Astrocyte (in vitro differentiated cells and primary cell): Measurements from ENCODE around the gene KSR2. TPM values are rescaled to one million over a fixed set of nuclear protein-coding genes. Genes with fewer than 3 reads are reported as not detected.

Experiments
- DNase-seq: peaks from one replicate; pipeline ENCODE4 v3.0.0-alpha.2; 2010; ENCODE audit warnings: low read depth
- FAIRE-seq: peaks from 2 replicates; lab custom pipeline; 2011; peaks lifted over from hg19 to GRCh38; lab: Jason Lieb, UNC
- H2AFZ ChIP-seq: 2 replicates; pipeline ENCODE4 v1.6.0; 2012; ENCODE audit warnings: low read depth, low read length, inconsistent platforms
- H3K27ac ChIP-seq: 2 replicates; pipeline ENCODE4 v1.5.1; 2011; ENCODE audit warnings: low read depth, low read length, inconsistent platforms
- H3K27me3 ChIP-seq: 2 replicates; pipeline ENCODE4 v1.6.0; 2011; ENCODE audit warnings: low read length, inconsistent platforms; ENCODE audit not compliant: insufficient read depth
- H3K36me3 ChIP-seq: 2 replicates; pipeline ENCODE4 v1.5.1; 2011; ENCODE audit warnings: low read length, inconsistent platforms; ENCODE audit not compliant: insufficient read depth
- H3K4me1 ChIP-seq: 2 replicates; pipeline ENCODE4 v1.5.1; 2011; ENCODE audit warnings: low read length, inconsistent platforms; ENCODE audit not compliant: insufficient read depth
- H3K4me2 ChIP-seq: 2 replicates; pipeline ENCODE4 v1.6.0; 2012; ENCODE audit warnings: low read length, inconsistent platforms
- H3K4me3 ChIP-seq: 2 replicates; pipeline ENCODE4 v1.5.1; 2011; ENCODE audit warnings: low read depth, mild to moderate bottlenecking, low read length, inconsistent platforms; ENCODE audit not compliant: insufficient read depth
- H3K79me2 ChIP-seq: 2 replicates; pipeline ENCODE4 v1.6.0; 2012; ENCODE audit warnings: mild to moderate bottlenecking, low read length, inconsistent platforms; ENCODE audit not compliant: insufficient read depth
- H3K9ac ChIP-seq: 2 replicates; pipeline ENCODE4 v1.6.0; 2012; ENCODE audit warnings: mild to moderate bottlenecking, low read length, inconsistent platforms
- H3K9me3 ChIP-seq: 2 replicates; pipeline ENCODE4 v1.5.1; 2012; ENCODE audit warnings: low read depth, mild to moderate bottlenecking, low read length, inconsistent platforms; ENCODE audit not compliant: insufficient read depth
- H4K20me1 ChIP-seq: 2 replicates; pipeline ENCODE4 v1.6.0; 2012; ENCODE audit warnings: low read length, inconsistent platforms; ENCODE audit not compliant: insufficient read depth
- H3K27ac Mint-ChIP-seq: one replicate; pipeline ENCODE4 v1.8.0; 2021; ENCODE audit warnings: mild to moderate bottlenecking, mixed read lengths; ENCODE audit not compliant: unreplicated experiment
- H3K27me3 Mint-ChIP-seq: one replicate; pipeline ENCODE4 v1.8.0; 2021; ENCODE audit warnings: low read depth, mixed read lengths; ENCODE audit not compliant: unreplicated experiment
- H3K36me3 Mint-ChIP-seq: one replicate; pipeline ENCODE4 v1.8.0; 2021; ENCODE audit warnings: low read depth, mixed read lengths; ENCODE audit not compliant: unreplicated experiment
- H3K4me1 Mint-ChIP-seq: one replicate; pipeline ENCODE4 v1.8.0; 2021; ENCODE audit warnings: low read depth, mixed read lengths; ENCODE audit not compliant: unreplicated experiment
- H3K4me3 Mint-ChIP-seq: one replicate; pipeline ENCODE4 v1.8.0; 2021; ENCODE audit warnings: mild to moderate bottlenecking, moderate library complexity, mixed read lengths; ENCODE audit not compliant: unreplicated experiment
- H3K9me3 Mint-ChIP-seq: one replicate; pipeline ENCODE4 v1.8.0; 2021; ENCODE audit warnings: mild to moderate bottlenecking, mixed read lengths; ENCODE audit not compliant: unreplicated experiment
- EZH2 ChIP-seq: IDR thresholded peaks from 2 replicates; pipeline ENCODE4 v1.6.1; 2012; ENCODE audit warnings: mild to moderate bottlenecking, low read length, inconsistent platforms; ENCODE audit not compliant: insufficient read depth
- total RNA-seq: library from RNA; stranded (reverse); gene quantifications from 2 replicates; pipeline ENCODE4 v1.2.1, GENCODE V29; 2021
- TF ChIP-seq, protein P1 (sequence below): IDR thresholded peaks from 2 replicates; pipeline ENCODE4 v1.5.1; 2011; ENCODE audit warnings: low read depth, mild to moderate bottlenecking, inconsistent platforms, low read length, moderate library complexity; ENCODE audit not compliant: insufficient read depth

The KSR2 gene
- total RNA-seq, 1 donor from 2014 or later = 0.98 TPM

DNA sequence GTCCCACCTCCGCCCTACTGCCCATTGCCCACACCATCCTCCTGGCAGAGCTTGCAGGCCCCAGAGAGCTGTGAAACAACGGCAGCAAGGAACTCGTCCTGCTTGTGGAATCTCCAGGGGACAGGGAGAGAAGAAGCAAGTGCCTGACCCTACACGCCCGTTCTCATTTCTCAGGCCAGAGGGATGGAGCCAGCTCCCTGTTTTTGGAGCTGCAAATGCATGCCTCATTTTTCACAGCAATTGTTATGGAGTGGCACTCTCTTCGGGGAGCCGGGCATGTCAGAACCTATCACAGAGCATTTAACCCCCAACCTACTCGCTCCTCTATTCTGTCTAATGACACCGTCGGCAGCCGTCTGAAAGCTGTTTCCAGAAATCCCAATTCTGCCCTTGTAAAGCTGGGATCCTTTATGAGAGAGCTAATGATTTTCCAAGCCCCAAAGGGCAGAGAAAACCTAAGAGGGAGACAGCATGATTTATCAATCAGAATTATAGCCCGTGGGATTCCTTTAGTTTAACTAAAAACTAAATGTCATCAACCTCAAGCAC lies 385.0 kb downstream of the KSR2 start:
- DNase-seq = no peak
- Histone ChIP-seq H3K4me3 (no peak overlapping the region), H3K4me1 (no peaks in the 10 kb centered on the region), H3K4me2 (no peak overlapping the region), H3K9me3 (no peaks in the 10 kb centered on the region), H3K27ac (no peak overlapping the region), H3K79me2 (no peaks in the 10 kb centered on the region), H3K27me3 (peaks cover 3% of the 10 kb centered on the region), H4K20me1 (no peaks in the 10 kb centered on the region), H3K36me3 (no peaks in the 10 kb centered on the region), H3K9ac (no peak overlapping the region), H2AFZ (no peak overlapping the region)
- no peak for TF ChIP-seq EZH2
- TF ChIP-seq, protein P1, sequence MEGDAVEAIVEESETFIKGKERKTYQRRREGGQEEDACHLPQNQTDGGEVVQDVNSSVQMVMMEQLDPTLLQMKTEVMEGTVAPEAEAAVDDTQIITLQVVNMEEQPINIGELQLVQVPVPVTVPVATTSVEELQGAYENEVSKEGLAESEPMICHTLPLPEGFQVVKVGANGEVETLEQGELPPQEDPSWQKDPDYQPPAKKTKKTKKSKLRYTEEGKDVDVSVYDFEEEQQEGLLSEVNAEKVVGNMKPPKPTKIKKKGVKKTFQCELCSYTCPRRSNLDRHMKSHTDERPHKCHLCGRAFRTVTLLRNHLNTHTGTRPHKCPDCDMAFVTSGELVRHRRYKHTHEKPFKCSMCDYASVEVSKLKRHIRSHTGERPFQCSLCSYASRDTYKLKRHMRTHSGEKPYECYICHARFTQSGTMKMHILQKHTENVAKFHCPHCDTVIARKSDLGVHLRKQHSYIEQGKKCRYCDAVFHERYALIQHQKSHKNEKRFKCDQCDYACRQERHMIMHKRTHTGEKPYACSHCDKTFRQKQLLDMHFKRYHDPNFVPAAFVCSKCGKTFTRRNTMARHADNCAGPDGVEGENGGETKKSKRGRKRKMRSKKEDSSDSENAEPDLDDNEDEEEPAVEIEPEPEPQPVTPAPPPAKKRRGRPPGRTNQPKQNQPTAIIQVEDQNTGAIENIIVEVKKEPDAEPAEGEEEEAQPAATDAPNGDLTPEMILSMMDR = no peak
- Mint-ChIP-seq H3K27me3 (peaks cover 28% of the 10 kb centered on the region), H3K27ac (no peak overlapping the region), H3K36me3 (no peaks in the 10 kb centered on the region), H3K4me1 (peaks cover 4% of the 10 kb centered on the region), H3K9me3 (peaks cover under 1% of the 10 kb centered on the region), H3K4me3 (no peak overlapping the region)
- no peak for FAIRE-seq

DNA sequence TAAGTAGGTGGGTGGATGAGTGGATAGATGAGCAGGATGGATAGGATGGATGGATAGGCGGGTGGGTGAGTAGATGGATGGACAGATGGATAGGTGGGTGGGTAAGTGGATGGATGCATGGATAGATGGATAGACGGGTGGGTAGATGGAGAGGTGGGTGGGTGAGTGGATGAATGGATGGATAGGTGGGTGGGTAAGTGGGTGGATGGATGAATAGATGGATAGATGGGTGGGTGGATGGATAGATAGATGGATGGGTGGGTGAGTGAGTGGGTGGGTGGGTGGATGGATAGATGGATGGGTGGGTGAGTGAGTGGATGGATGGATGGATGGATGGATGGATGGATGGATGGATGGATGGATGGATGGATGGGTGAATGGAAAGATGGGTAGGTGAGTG lies 385.7 kb downstream of the KSR2 start:
- Mint-ChIP-seq H3K27ac (no peak overlapping the region), H3K9me3 (peaks cover 3% of the 10 kb centered on the region), H3K27me3 (peaks cover 30% of the 10 kb centered on the region), H3K36me3 (no peaks in the 10 kb centered on the region), H3K4me3 (no peak overlapping the region), H3K4me1 (peaks cover 4% of the 10 kb centered on the region)
- DNase-seq = no peak
- Histone ChIP-seq H3K4me1 (no peaks in the 10 kb centered on the region), H3K4me3 (no peak overlapping the region), H4K20me1 (no peaks in the 10 kb centered on the region), H3K36me3 (no peaks in the 10 kb centered on the region), H3K9ac (no peak overlapping the region), H2AFZ (no peak overlapping the region), H3K27ac (no peak overlapping the region), H3K27me3 (peaks cover 3% of the 10 kb centered on the region), H3K79me2 (no peaks in the 10 kb centered on the region), H3K9me3 (no peaks in the 10 kb centered on the region), H3K4me2 (no peak overlapping the region)
- no peak for FAIRE-seq
- no peak for TF ChIP-seq EZH2
- TF ChIP-seq, protein P1 = no peak

DNA sequence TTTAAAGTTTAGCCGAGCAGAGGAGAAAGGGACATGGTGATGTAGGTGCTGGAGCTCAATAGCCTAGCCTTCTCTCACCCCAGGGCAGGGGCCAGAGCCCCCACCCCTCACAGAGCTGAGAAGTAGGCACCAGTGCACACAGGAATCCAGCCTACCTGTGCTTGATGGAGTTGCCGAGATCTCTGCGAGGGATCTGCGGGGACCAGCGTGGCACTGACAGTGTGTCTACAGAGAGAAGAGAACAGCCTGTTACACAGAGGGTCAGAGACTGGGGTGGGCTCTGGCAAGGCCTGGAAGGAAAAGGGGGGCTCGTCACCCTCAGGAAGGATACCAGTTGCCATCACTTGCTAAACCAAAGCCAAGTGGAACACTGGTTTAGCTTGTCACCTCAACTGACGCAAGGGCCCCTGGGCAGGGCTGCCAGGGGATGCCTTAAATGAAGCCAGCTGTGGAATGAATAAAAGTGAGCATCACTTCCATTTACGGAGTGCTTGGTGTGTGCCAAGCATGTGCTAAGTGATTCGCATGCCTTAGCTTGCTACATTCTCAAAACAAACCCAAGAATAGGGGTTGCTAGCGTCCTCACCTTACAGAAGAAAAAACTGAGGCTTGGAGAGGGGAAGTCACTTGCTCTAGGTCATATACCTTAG lies 386.5 kb downstream of the KSR2 start:
- peaks cover 5% of the 10 kb centered on the region for H3K9me3 Mint-ChIP-seq
- no peak for DNase-seq
- peaks cover 4% of the 10 kb centered on the region for H3K4me1 Mint-ChIP-seq
- H3K27me3 ChIP-seq = peaks cover 3% of the 10 kb centered on the region
- H3K4me2 ChIP-seq = no peak overlapping the region
- peaks cover 30% of the 10 kb centered on the region for H3K27me3 Mint-ChIP-seq
- no peak for FAIRE-seq
- TF ChIP-seq, protein P1 = no peak
- TF ChIP-seq EZH2 = no peak
- no peak overlapping the region for H3K27ac Mint-ChIP-seq
- no peaks in the 10 kb centered on the region for H4K20me1 ChIP-seq
- no peak overlapping the region for H2AFZ ChIP-seq
- no peaks in the 10 kb centered on the region for H3K9me3 ChIP-seq
- no peak overlapping the region for H3K4me3 Mint-ChIP-seq
- H3K27ac ChIP-seq = no peak overlapping the region
- no peaks in the 10 kb centered on the region for H3K36me3 ChIP-seq
- no peaks in the 10 kb centered on the region for H3K4me1 ChIP-seq
- H3K4me3 ChIP-seq = no peak overlapping the region
- H3K9ac ChIP-seq = no peak overlapping the region
- no peaks in the 10 kb centered on the region for H3K36me3 Mint-ChIP-seq
- no peaks in the 10 kb centered on the region for H3K79me2 ChIP-seq
